Measurements from ENCODE around the gene TRIM45. TPM values are rescaled to one million over a fixed set of nuclear protein-coding genes. Genes with fewer than 3 reads are reported as not detected.

Gene TRIM45
- total RNA-seq, 1 donor: 1.7 TPM

- no peak overlapping the region for H3K4me3 ChIP-seq (ENCODE audit: low read depth, low read length)
- TF ChIP-seq CTCF (IDR thresholded peaks at IDR 0.05; ENCODE audit: insufficient read depth, low read depth, low read length): peak; percentile 61
- DNase-seq (ENCODE audit: low read depth): peak; percentile 92
Measured at GRCh38 chr1:117093870-117094621, 27.5 kb downstream of the TRIM45 start.

GRCh38 chr1:117093091-117093534 is 28.4 kb downstream of the TRIM45 start:
- no peak for TF ChIP-seq CTCF (IDR thresholded peaks at IDR 0.05; ENCODE audit: insufficient read depth, low read depth, low read length)
- H3K4me3 ChIP-seq (ENCODE audit: low read depth, low read length): no peak overlapping the region
- DNase-seq (ENCODE audit: low read depth): peak; percentile 98

GRCh38 chr1:117092594-117092993 is 29.0 kb downstream of the TRIM45 start:
- H3K4me3 ChIP-seq (ENCODE audit: low read depth, low read length): no peak overlapping the region
- DNase-seq (ENCODE audit: low read depth): no peak

GRCh38 chr1:117089996-117090395 is 31.6 kb downstream of the TRIM45 start:
- no peak for DNase-seq (ENCODE audit: low read depth)
- H3K4me3 ChIP-seq (ENCODE audit: low read depth, low read length): no peak overlapping the region
- no peak for TF ChIP-seq CTCF (IDR thresholded peaks at IDR 0.05; ENCODE audit: insufficient read depth, low read depth, low read length)

More at GRCh38 chr1:117092594-117092993, 29.0 kb downstream of the TRIM45 start:
- no peak for TF ChIP-seq CTCF (IDR thresholded peaks at IDR 0.05; ENCODE audit: insufficient read depth, low read depth, low read length)

- H3K4me3 ChIP-seq (ENCODE audit: low read depth, low read length): no peak overlapping the region
- TF ChIP-seq CTCF (IDR thresholded peaks at IDR 0.05; ENCODE audit: insufficient read depth, low read depth, low read length): no peak
- DNase-seq (ENCODE audit: low read depth): no peak
Measured at GRCh38 chr1:117087686-117088085, 33.9 kb downstream of the TRIM45 start.

GRCh38 chr1:117084231-117084630 is 37.3 kb downstream of the TRIM45 start:
- TF ChIP-seq CTCF (IDR thresholded peaks at IDR 0.05; ENCODE audit: insufficient read depth, low read depth, low read length): no peak
- H3K4me3 ChIP-seq (ENCODE audit: low read depth, low read length): no peak overlapping the region
- DNase-seq (ENCODE audit: low read depth): no peak

Measured in fibroblast of villous mesenchyme (primary cell).